Chondrocyte (in vitro differentiated cells): ENCODE measurements around the gene GRXCR2. TPM values are rescaled to one million over a fixed set of nuclear protein-coding genes. Genes with fewer than 3 reads are reported as not detected.

Experiments
- DNase-seq: peaks from one replicate; pipeline ENCODE4 v3.0.0; 2021; ENCODE audit warnings: mixed read lengths, low spot score
- H3K27ac Mint-ChIP-seq: one replicate; pipeline ENCODE4 v1.8.0; 2021; ENCODE audit warnings: mild to moderate bottlenecking, moderate library complexity, mixed read lengths; ENCODE audit not compliant: unreplicated experiment
- H3K27me3 Mint-ChIP-seq: 2 replicates; pipeline ENCODE4 v1.8.0; 2021; ENCODE audit warnings: low read depth, mixed read lengths
- H3K36me3 Mint-ChIP-seq: 2 replicates; pipeline ENCODE4 v1.8.0; 2021; ENCODE audit warnings: low read depth, mixed read lengths
- H3K4me1 Mint-ChIP-seq: 2 replicates; pipeline ENCODE4 v1.8.0; 2021; ENCODE audit warnings: low read depth, mild to moderate bottlenecking, mixed read lengths
- H3K4me3 Mint-ChIP-seq: one replicate; pipeline ENCODE4 v1.8.0; 2021; ENCODE audit warnings: mild to moderate bottlenecking, moderate library complexity, mixed read lengths; ENCODE audit not compliant: unreplicated experiment
- H3K9me3 Mint-ChIP-seq: 2 replicates; pipeline ENCODE4 v1.8.0; 2021; ENCODE audit warnings: low read depth, mixed read lengths
- CTCF ChIP-seq: fragments of 200-600 bp; sonication (generic); IDR thresholded peaks from 2 replicates; pipeline ENCODE4 v1.5.0; 2021; ENCODE audit warnings: antibody characterized with exemption, mild to moderate bottlenecking, moderate library complexity
- total RNA-seq: library from RNA; stranded (reverse); gene quantifications from 3 replicates; pipeline ENCODE4 v1.2.1, GENCODE V29; 2021

Gene GRXCR2
- total RNA-seq, 1 donor from 2014 or later = not detected

DNA sequence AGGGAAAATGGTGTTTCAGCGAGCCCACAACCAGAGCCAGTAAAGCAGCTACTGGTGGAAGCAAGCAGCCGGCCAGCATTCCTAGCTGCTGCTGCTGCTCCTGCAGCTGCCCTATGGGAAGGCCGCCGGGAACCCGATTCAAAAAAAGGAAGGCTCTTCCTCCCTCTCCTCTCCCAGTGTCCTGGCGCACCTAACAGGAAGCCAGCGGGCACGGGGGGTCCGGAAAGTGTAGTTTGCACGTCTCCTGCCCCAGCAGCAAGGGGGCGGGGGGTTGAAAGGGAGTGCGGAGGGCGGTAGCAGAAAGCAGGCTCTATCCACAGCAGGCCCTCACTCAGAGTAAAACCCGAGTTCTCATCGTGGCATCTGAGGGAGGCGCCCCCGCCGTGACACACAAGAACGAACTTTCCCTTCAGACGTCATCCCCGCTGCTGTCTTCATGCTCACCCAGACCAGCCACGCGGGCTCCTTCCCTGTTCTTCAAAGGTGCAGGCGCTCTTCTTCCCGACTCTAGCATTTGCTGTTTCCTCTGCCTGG lies 16.5 kb downstream of the GRXCR2 start:
- no peaks in the 10 kb centered on the region for H3K27me3 Mint-ChIP-seq
- H3K9me3 Mint-ChIP-seq = no peaks in the 10 kb centered on the region
- peak; percentile 21 for TF ChIP-seq CTCF
- H3K4me3 Mint-ChIP-seq = peak overlapping the region; percentile 66
- H3K36me3 Mint-ChIP-seq = no peaks in the 10 kb centered on the region
- H3K27ac Mint-ChIP-seq = peak overlapping the region; percentile 85
- H3K4me1 Mint-ChIP-seq = peaks cover 21% of the 10 kb centered on the region
- no peak for DNase-seq

DNA sequence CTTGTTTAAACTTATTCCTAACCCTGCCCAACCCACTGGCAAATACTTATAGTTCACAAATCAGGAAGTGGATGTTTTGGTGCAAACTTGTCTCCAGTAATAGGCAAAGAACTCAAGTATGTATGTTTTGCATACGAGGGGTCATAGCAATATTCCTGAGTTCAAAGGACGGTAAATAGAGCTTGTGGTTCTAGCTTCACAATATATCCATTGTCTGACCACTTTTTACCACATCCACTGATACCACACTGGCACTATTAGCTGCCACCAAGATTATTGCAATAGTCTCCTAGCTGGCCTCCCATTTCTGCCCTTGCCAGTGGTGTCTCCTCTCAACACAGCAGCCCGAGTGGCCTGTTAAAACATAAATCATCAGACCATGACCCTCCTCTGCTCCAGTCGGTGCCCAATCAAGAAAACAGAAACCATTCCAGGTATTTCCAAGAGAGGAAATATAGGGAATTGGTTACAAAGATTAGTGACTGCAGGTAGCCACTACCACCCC lies 17.0 kb downstream of the GRXCR2 start:
- H3K27ac Mint-ChIP-seq = no peak overlapping the region
- H3K36me3 Mint-ChIP-seq = no peaks in the 10 kb centered on the region
- TF ChIP-seq CTCF = no peak
- peaks cover 21% of the 10 kb centered on the region for H3K4me1 Mint-ChIP-seq
- no peaks in the 10 kb centered on the region for H3K27me3 Mint-ChIP-seq
- peak overlapping the region; percentile 66 for H3K4me3 Mint-ChIP-seq
- no peaks in the 10 kb centered on the region for H3K9me3 Mint-ChIP-seq
- DNase-seq = no peak

GRCh38 chr5:145854651-145855258 lies 18.1 kb downstream of the GRXCR2 start:
- no peak overlapping the region for H3K27ac Mint-ChIP-seq
- H3K4me1 Mint-ChIP-seq = peaks cover 21% of the 10 kb centered on the region
- no peaks in the 10 kb centered on the region for H3K27me3 Mint-ChIP-seq
- DNase-seq = no peak
- no peak for TF ChIP-seq CTCF
- H3K4me3 Mint-ChIP-seq = no peak overlapping the region
- no peaks in the 10 kb centered on the region for H3K9me3 Mint-ChIP-seq
- no peaks in the 10 kb centered on the region for H3K36me3 Mint-ChIP-seq

GRCh38 chr5:145853781-145854376 lies 18.9 kb downstream of the GRXCR2 start:
- H3K27ac Mint-ChIP-seq = no peak overlapping the region
- H3K36me3 Mint-ChIP-seq = no peaks in the 10 kb centered on the region
- H3K9me3 Mint-ChIP-seq = peaks cover 2% of the 10 kb centered on the region
- H3K27me3 Mint-ChIP-seq = no peaks in the 10 kb centered on the region
- H3K4me3 Mint-ChIP-seq = no peak overlapping the region
- DNase-seq = no peak
- TF ChIP-seq CTCF = no peak
- H3K4me1 Mint-ChIP-seq = peaks cover 16% of the 10 kb centered on the region

- Mint-ChIP-seq H3K27ac (no peak overlapping the region), H3K4me1 (peaks cover 16% of the 10 kb centered on the region), H3K36me3 (no peaks in the 10 kb centered on the region), H3K27me3 (no peaks in the 10 kb centered on the region), H3K4me3 (no peak overlapping the region), H3K9me3 (peaks cover 2% of the 10 kb centered on the region)
- no peak for DNase-seq
- no peak for TF ChIP-seq CTCF
Observed at GRCh38 chr5:145852990-145853389, 19.8 kb downstream of the GRXCR2 start.
